Mesodermal cell (in vitro differentiated cells): ENCODE results near the gene TMEM117.

Experiments
- H3K27ac ChIP-seq: 2 replicates; pipeline ENCODE4 v1.7.0; 2013; ENCODE audit warnings: mild to moderate bottlenecking, low read depth, low read length, moderate library complexity; ENCODE audit not compliant: severe bottlenecking
- H3K36me3 ChIP-seq: 2 replicates; pipeline ENCODE4 v1.7.1; 2013; ENCODE audit warnings: mild to moderate bottlenecking, low read length, moderate library complexity; ENCODE audit not compliant: control insufficient read depth, insufficient read depth
- H3K4me1 ChIP-seq: one replicate; pipeline ENCODE4 v1.7.1; 2013; ENCODE audit warnings: mild to moderate bottlenecking, low read length; ENCODE audit not compliant: insufficient read depth, control insufficient read depth, poor library complexity, severe bottlenecking
- H3K4me3 ChIP-seq: 2 replicates; pipeline ENCODE4 v1.7.0; 2013; ENCODE audit warnings: low read length, control low read depth, mild to moderate bottlenecking; ENCODE audit not compliant: insufficient read depth, poor library complexity, severe bottlenecking; ENCODE audit errors: extremely low read depth
- H3K9me3 ChIP-seq: 2 replicates; pipeline ENCODE4 v1.7.1; 2013; ENCODE audit warnings: mild to moderate bottlenecking, low read length, moderate library complexity; ENCODE audit not compliant: control insufficient read depth
- WGBS, 2 experiments: methylation state at CpG; one replicate each; pipeline ENCODE4 v1.1.5; 2013; ENCODE audit warnings: missing lambda C conversion rate in 2 of 2; ENCODE audit not compliant: insufficient coverage in 2 of 2; 5-methylcytosine and 5-hydroxymethylcytosine counted together

Gene TMEM117

GRCh38 chr12:43884683-43885410, 49.0 kb downstream of the TMEM117 start:
- peak overlapping the region; percentile 63 for H3K27ac ChIP-seq
- no peaks in the 10 kb centered on the region for H3K4me1 ChIP-seq
- no peaks in the 10 kb centered on the region for H3K36me3 ChIP-seq
- H3K9me3 ChIP-seq = no peaks in the 10 kb centered on the region
- WGBS, 2 experiments = 90 to 91% methylated on average over 5 to 8 of the region's 8 CpGs
- H3K4me3 ChIP-seq = no peak overlapping the region

- no peaks in the 10 kb centered on the region for H3K9me3 ChIP-seq
- 85 to 100% methylated on average over 2 of the region's 2 CpGs for WGBS, 2 experiments
- H3K27ac ChIP-seq = no peak overlapping the region
- H3K4me3 ChIP-seq = no peak overlapping the region
- H3K4me1 ChIP-seq = no peaks in the 10 kb centered on the region
- H3K36me3 ChIP-seq = no peaks in the 10 kb centered on the region
Measured at GRCh38 chr12:43887397-43887796, 51.5 kb downstream of the TMEM117 start.

GRCh38 chr12:43891856-43892574, 56.1 kb downstream of the TMEM117 start:
- Histone ChIP-seq H3K36me3 (no peaks in the 10 kb centered on the region), H3K4me1 (no peaks in the 10 kb centered on the region), H3K4me3 (no peak overlapping the region), H3K9me3 (no peaks in the 10 kb centered on the region), H3K27ac (no peak overlapping the region)
- 94 to 100% methylated on average over 1 to 3 of the region's 3 CpGs for WGBS, 2 experiments

- WGBS, 2 experiments = 100% methylated on average over 2 of the region's 2 CpGs; no CpG with 5 or more reads in 1 of the 2 experiments
- Histone ChIP-seq H3K9me3 (no peaks in the 10 kb centered on the region), H3K27ac (no peak overlapping the region), H3K4me3 (no peak overlapping the region), H3K4me1 (no peaks in the 10 kb centered on the region), H3K36me3 (no peaks in the 10 kb centered on the region)
Measured at GRCh38 chr12:43893670-43894069, 57.8 kb downstream of the TMEM117 start.

DNA sequence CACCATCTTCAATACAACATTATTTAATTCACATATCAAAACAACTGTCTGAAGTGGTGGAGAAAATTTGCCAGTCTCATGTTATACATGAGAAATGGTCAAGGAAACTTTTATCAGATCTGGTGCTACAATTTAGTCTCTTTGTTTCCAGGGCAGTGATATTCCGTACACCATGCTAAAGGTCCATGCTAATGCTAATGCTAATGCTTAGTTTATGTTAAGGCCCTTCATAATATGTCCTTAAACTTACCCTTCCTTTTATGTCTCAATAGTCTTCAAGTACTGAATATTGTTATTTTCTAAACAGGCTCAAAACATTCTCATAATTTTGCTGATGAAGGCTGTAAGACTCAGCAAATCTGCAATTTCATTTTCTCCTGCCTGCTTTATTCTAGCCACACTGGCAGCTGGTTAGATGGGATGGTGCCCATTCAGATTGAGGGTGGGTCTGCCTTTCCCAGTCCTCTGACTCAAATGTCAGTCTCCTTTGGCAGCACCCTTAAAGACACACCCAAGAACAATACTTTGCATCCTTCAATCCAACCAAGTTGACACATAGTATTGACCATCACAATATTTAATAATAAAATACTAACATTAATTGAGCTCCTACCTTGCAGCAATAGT, 59.8 kb downstream of the TMEM117 start:
- Histone ChIP-seq H3K9me3 (no peaks in the 10 kb centered on the region), H3K4me3 (no peak overlapping the region), H3K4me1 (no peaks in the 10 kb centered on the region), H3K36me3 (no peaks in the 10 kb centered on the region), H3K27ac (no peak overlapping the region)
- no CpG with 5 or more reads among the region's 1 CpG for WGBS, 2 experiments

- no peak overlapping the region for H3K27ac ChIP-seq
- H3K4me1 ChIP-seq = no peaks in the 10 kb centered on the region
- no peaks in the 10 kb centered on the region for H3K9me3 ChIP-seq
- no peaks in the 10 kb centered on the region for H3K36me3 ChIP-seq
- no peak overlapping the region for H3K4me3 ChIP-seq
- WGBS, 2 experiments = 100% methylated on average over 1 of the region's 1 CpG
Measured at GRCh38 chr12:43896496-43896895, 60.6 kb downstream of the TMEM117 start.

GRCh38 chr12:43898474-43898873, 62.6 kb downstream of the TMEM117 start:
- no peak overlapping the region for H3K27ac ChIP-seq
- H3K4me1 ChIP-seq = no peaks in the 10 kb centered on the region
- 88 to 100% methylated on average over 1 to 2 of the region's 3 CpGs for WGBS, 2 experiments
- H3K9me3 ChIP-seq = no peaks in the 10 kb centered on the region
- no peak overlapping the region for H3K4me3 ChIP-seq
- H3K36me3 ChIP-seq = no peaks in the 10 kb centered on the region

DNA sequence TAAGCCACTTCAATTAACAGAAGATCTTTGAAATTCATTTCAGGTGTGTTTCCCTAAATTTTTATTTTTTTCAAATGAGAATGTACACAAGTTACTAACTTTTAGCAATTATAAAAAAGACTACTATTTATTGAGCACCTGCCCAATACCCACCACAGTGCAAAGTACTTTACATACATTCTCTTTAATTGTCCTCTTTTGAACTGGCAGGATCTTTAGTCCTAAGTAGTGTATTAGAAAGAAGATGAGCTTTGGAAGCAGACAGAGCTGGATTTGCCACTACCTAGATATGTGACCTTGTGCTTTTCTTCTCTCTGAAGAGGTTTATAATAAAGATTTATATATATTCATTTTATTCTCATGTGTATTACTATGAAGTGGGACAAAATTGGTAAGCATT, 63.7 kb downstream of the TMEM117 start:
- Histone ChIP-seq H3K4me3 (no peak overlapping the region), H3K4me1 (no peaks in the 10 kb centered on the region), H3K27ac (no peak overlapping the region), H3K36me3 (no peaks in the 10 kb centered on the region), H3K9me3 (no peaks in the 10 kb centered on the region)

- Histone ChIP-seq H3K27ac (no peak overlapping the region), H3K36me3 (no peaks in the 10 kb centered on the region), H3K9me3 (no peaks in the 10 kb centered on the region), H3K4me1 (no peaks in the 10 kb centered on the region), H3K4me3 (no peak overlapping the region)
Measured at GRCh38 chr12:43903686-43904085, 67.8 kb downstream of the TMEM117 start.

GRCh38 chr12:43912859-43913258, 77.0 kb downstream of the TMEM117 start:
- WGBS, 2 experiments = 0% methylated on average over 1 of the region's 1 CpG; no CpG with 5 or more reads in 1 of the 2 experiments
- Histone ChIP-seq H3K4me3 (no peak overlapping the region), H3K4me1 (no peaks in the 10 kb centered on the region), H3K36me3 (no peaks in the 10 kb centered on the region), H3K9me3 (no peaks in the 10 kb centered on the region), H3K27ac (no peak overlapping the region)

DNA sequence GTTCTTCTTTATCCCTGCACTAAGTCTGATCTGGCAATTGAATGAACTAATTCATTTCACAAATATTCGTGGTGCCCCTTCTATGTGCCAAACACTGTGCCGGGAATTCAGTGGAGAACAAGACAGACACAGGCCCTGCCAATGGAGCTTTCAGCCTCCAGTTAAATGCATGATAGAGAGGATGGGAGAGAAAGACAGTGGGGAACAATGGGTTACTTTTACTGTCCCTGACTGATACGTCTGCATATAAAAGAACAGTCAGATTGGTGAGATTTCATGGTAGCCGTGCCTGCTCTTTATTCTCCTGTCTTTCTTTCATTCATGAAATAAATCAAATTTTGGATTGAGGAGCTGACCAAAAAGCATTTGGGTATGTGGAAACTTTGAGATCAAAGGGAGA, 78.5 kb downstream of the TMEM117 start:
- H3K36me3 ChIP-seq = no peaks in the 10 kb centered on the region
- H3K27ac ChIP-seq = no peak overlapping the region
- H3K4me3 ChIP-seq = no peak overlapping the region
- H3K4me1 ChIP-seq = no peaks in the 10 kb centered on the region
- H3K9me3 ChIP-seq = no peaks in the 10 kb centered on the region
- 60 to 100% methylated on average over 1 to 3 of the region's 4 CpGs for WGBS, 2 experiments
